UCSD-AML1 (cell line): Measurements from ENCODE around the gene ARID5A.

ENCODE experiments used
- DNase-seq: peaks from one replicate; lab custom pipeline; 2025; ENCODE audit not compliant: unreplicated experiment; lab: John Stamatoyannopoulos, UW

The ARID5A gene

GRCh38 chr2:96526615-96527285, 9.8 kb upstream of the ARID5A start:
- no peak for DNase-seq

GRCh38 chr2:96527286-96528005, 9.1 kb upstream of the ARID5A start:
- DNase-seq: peak; percentile 45

- peak; percentile 77 for DNase-seq
Measured at GRCh38 chr2:96528006-96528699, 8.4 kb upstream of the ARID5A start.

- DNase-seq: no peak
Measured at GRCh38 chr2:96528700-96529375, 7.7 kb upstream of the ARID5A start.

- no peak for DNase-seq
Measured at GRCh38 chr2:96529376-96530143, 7.0 kb upstream of the ARID5A start.

- no peak for DNase-seq
Measured at GRCh38 chr2:96530144-96530430, 6.5 kb upstream of the ARID5A start.

- no peak for DNase-seq
Measured at GRCh38 chr2:96530474-96531357, 5.8 kb upstream of the ARID5A start.

- no peak for DNase-seq
Measured at GRCh38 chr2:96531366-96531765, 5.2 kb upstream of the ARID5A start.

- DNase-seq: peak; percentile 82
Measured at GRCh38 chr2:96531872-96532505, 4.6 kb upstream of the ARID5A start.

GRCh38 chr2:96532641-96533291, 3.8 kb upstream of the ARID5A start:
- DNase-seq: no peak

- DNase-seq: peak; percentile 65
Measured at GRCh38 chr2:96533292-96534073, 3.1 kb upstream of the ARID5A start.

- no peak for DNase-seq
Measured at GRCh38 chr2:96534141-96534540, 2.4 kb upstream of the ARID5A start.

- DNase-seq: no peak
Measured at GRCh38 chr2:96534701-96535181, 1.8 kb upstream of the ARID5A start.

GRCh38 chr2:96535331-96535730, 1.2 kb upstream of the ARID5A start:
- no peak for DNase-seq

- DNase-seq: peak; percentile 92
Measured at GRCh38 chr2:96537066-96537733, 648 bp downstream of the ARID5A start.

GRCh38 chr2:96537734-96538486, 1.4 kb downstream of the ARID5A start:
- DNase-seq: no peak
